Hepatocyte (in vitro differentiated cells): ENCODE measurements around the gene SLC30A3. TPM values are rescaled to one million over a fixed set of nuclear protein-coding genes. Genes with fewer than 3 reads are reported as not detected.
A peak's percentile ranks its signal among the peaks of the same experiment; 100 is the strongest.

Experiments used
- DNase-seq: peaks from one replicate; pipeline ENCODE4 v3.0.0-alpha.2; 2016; ENCODE audit warnings: low spot score
- H2AFZ ChIP-seq: fragments of 200-600 bp; sonication (generic); 2 replicates; pipeline ENCODE4 v1.6.0; 2016; ENCODE audit warnings: antibody characterized with exemption, mild to moderate bottlenecking
- H3K27ac ChIP-seq: fragments of 200-600 bp; sonication (generic); 2 replicates; pipeline ENCODE4 v1.5.1; 2016; ENCODE audit warnings: mild to moderate bottlenecking
- H3K27me3 ChIP-seq: fragments of 200-600 bp; sonication (generic); 2 replicates; pipeline ENCODE4 v1.6.1; 2016
- H3K36me3 ChIP-seq: fragments of 200-600 bp; sonication (generic); replicated peaks from 2 replicates; pipeline ENCODE4 v1.5.1; 2016; ENCODE audit warnings: low read depth; ENCODE audit not compliant: insufficient read depth
- H3K4me1 ChIP-seq: fragments of 200-600 bp; sonication (generic); 2 replicates; pipeline ENCODE4 v1.5.1; 2016; ENCODE audit warnings: mild to moderate bottlenecking, moderate library complexity; ENCODE audit not compliant: insufficient read depth
- H3K4me2 ChIP-seq: fragments of 200-600 bp; sonication (generic); 2 replicates; pipeline ENCODE4 v1.6.0; 2016
- H3K4me3 ChIP-seq: fragments of 200-600 bp; sonication (generic); 2 replicates; pipeline ENCODE4 v1.5.1; 2016; ENCODE audit warnings: mild to moderate bottlenecking
- H3K79me2 ChIP-seq: fragments of 200-600 bp; sonication (generic); 2 replicates; pipeline ENCODE4 v1.6.0; 2017; ENCODE audit warnings: mild to moderate bottlenecking
- H3K9me2 ChIP-seq: fragments of 200-600 bp; sonication (generic); replicated peaks from 2 replicates; pipeline ENCODE4 v1.6.0; 2017; ENCODE audit warnings: mild to moderate bottlenecking; ENCODE audit not compliant: insufficient read depth
- H3K9me3 ChIP-seq: fragments of 200-600 bp; sonication (generic); 2 replicates; pipeline ENCODE4 v1.5.1; 2016; ENCODE audit warnings: low read depth, mild to moderate bottlenecking
- H4K20me1 ChIP-seq: fragments of 200-600 bp; sonication (generic); 2 replicates; pipeline ENCODE4 v1.6.0; 2016; ENCODE audit warnings: mild to moderate bottlenecking; ENCODE audit not compliant: insufficient read depth, poor library complexity, severe bottlenecking
- CTCF ChIP-seq: fragments of 200-600 bp; sonication (generic); IDR thresholded peaks from 2 replicates; pipeline ENCODE4 v1.5.1; 2016; ENCODE audit warnings: antibody characterized with exemption, mild to moderate bottlenecking; ENCODE audit not compliant: poor library complexity
- EZH2 ChIP-seq: fragments of 200-600 bp; sonication (generic); IDR thresholded peaks from 2 replicates; pipeline ENCODE4 v1.6.1; 2016; ENCODE audit warnings: antibody characterized with exemption, mild to moderate bottlenecking, borderline replicate concordance
- EZH2phosphoT487 ChIP-seq: fragments of 200-600 bp; sonication (generic); IDR thresholded peaks from one replicate; pipeline ENCODE4 v1.6.1; 2018; ENCODE audit warnings: antibody characterized with exemption, mild to moderate bottlenecking, low read depth, moderate library complexity; ENCODE audit not compliant: unreplicated experiment, severe bottlenecking
- WGBS: methylation state at CpG from one replicate; pipeline ENCODE4 v1.1.6; 2016; ENCODE audit warnings: low lambda C conversion rate; ENCODE audit errors: missing lambda C conversion rate; 5-methylcytosine and 5-hydroxymethylcytosine counted together
- polyA plus RNA-seq: library from polyadenylated mRNA; unstranded; fragments of >200 nt; fragmentation: Nextera tagmentation; extraction: Ambion mirVana; gene quantifications from 2 replicates; pipeline ENCODE4 v1.2.1, GENCODE V29; 2016
- total RNA-seq: library from RNA; depleted of rRNA; stranded (reverse); fragments of >200 nt; gene quantifications from 2 replicates; pipeline ENCODE4 v1.2.3, GENCODE V29; 2014

SLC30A3 gene
- total RNA-seq = 0.20 TPM in 1 of 2 replicates, not detected in the other
- not detected in 2 replicates for polyA plus RNA-seq

GRCh38 chr2:27262379-27263286, at the start of gene SLC30A3:
Gene SLC30A3, minus strand, starts transcription at chr2:27263047. Its CDS starts 141 bp downstream, at chr2:27262906.
- Histone ChIP-seq H3K9me2 (no peaks in the 10 kb centered on the region), H3K4me2 (peak within 1 kb of the TSS; percentile 99), H3K9me3 (no peaks in the 10 kb centered on the region), H4K20me1 (no peaks in the 10 kb centered on the region), H3K36me3 (no peaks in the 10 kb centered on the region), H3K27ac (no peak within 1 kb of the TSS), H3K4me3 (peak within 1 kb of the TSS; percentile 36), H3K79me2 (no peaks in the 10 kb centered on the region), H3K4me1 (peaks cover 31% of the 10 kb centered on the region), H3K27me3 (peaks cover 89% of the 10 kb centered on the region), H2AFZ (peak within 1 kb of the TSS; percentile 47)
- under 1% methylated on average over 28 of the region's 96 CpGs for WGBS
- TF ChIP-seq CTCF (no peak), EZH2phosphoT487 (peak; percentile 68), EZH2 (peak; percentile 9)
- peak; percentile 78 for DNase-seq

GRCh38 chr2:27312152-27312551, 49.3 kb upstream of the SLC30A3 start:
- DNase-seq = no peak
- Histone ChIP-seq H3K79me2 (no peaks in the 10 kb centered on the region), H3K27me3 (peaks cover 19% of the 10 kb centered on the region), H3K4me3 (no peak overlapping the region), H3K27ac (no peak overlapping the region), H3K9me2 (no peaks in the 10 kb centered on the region), H4K20me1 (no peaks in the 10 kb centered on the region), H3K9me3 (no peaks in the 10 kb centered on the region), H3K4me1 (peaks cover 5% of the 10 kb centered on the region), H3K36me3 (no peaks in the 10 kb centered on the region), H2AFZ (no peak overlapping the region), H3K4me2 (no peak overlapping the region)
- no peak for TF ChIP-seq EZH2phosphoT487
- no peak for TF ChIP-seq CTCF
- TF ChIP-seq EZH2 = no peak
- 90% methylated on average over 2 of the region's 3 CpGs for WGBS

- Histone ChIP-seq H3K9me3 (no peaks in the 10 kb centered on the region), H3K4me2 (no peak overlapping the region), H3K36me3 (no peaks in the 10 kb centered on the region), H3K79me2 (no peaks in the 10 kb centered on the region), H3K4me3 (no peak overlapping the region), H3K9me2 (no peaks in the 10 kb centered on the region), H3K27ac (no peak overlapping the region), H4K20me1 (no peaks in the 10 kb centered on the region), H3K27me3 (peaks cover 44% of the 10 kb centered on the region), H2AFZ (no peak overlapping the region), H3K4me1 (peaks cover 5% of the 10 kb centered on the region)
- 96% methylated on average over 6 of the region's 6 CpGs for WGBS
- no peak for DNase-seq
- TF ChIP-seq EZH2 (no peak), CTCF (no peak), EZH2phosphoT487 (no peak)
These were observed 46.8 kb upstream of the SLC30A3 start for GRCh38 chr2:27309651-27310050.
